GM21447 (cell line): ENCODE data around the gene POU3F4.

Experiments
- ATAC-seq: cut with Tn5 transposase; IDR thresholded peaks from one replicate; pipeline ENCODE4 v1.9.1; 2021; ENCODE audit not compliant: unreplicated experiment

POU3F4 gene

DNA sequence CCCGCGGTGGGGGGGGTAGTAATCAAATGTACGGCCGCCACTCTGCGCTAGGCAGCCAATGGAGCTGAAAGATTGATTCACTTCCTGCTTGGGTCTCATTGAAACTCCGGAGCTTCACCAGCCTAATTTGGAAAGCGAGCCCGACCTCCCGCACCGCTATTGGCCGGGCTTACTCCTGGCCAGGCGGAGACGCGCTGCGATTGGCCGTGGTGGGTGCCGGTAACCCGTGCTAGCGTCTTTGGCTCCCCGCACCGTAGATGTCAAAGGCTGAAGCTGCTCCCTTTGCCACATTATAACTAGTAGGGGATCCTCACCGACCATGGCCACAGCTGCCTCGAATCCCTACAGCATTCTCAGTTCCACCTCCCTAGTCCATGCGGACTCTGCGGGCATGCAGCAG is at the start of gene POU3F4:
TSS of gene POU3F4 (plus strand) at position 285 of the 400 bp plus-strand sequence. CDS start at position 320, 35 bp downstream.
- no peak for ATAC-seq

DNA sequence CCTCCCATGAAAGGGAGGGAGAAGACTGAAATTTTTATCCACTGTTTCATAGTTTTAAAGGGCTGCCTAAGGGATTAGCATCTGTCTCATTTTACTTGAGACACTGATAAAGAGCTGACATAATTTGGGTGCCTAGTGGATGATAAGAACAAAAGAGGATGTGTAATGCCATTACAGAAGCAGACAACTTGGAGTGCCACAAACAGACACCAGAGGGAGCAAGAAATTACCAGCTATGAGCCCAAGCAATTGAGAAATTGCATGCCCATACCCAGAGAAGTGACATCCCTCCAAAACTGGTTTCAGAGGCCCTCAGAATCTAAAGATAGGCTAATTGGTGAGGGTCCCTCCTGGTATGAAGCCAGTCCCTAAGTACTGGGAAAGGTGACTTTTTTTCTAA is 38.5 kb upstream of the POU3F4 start:
- no peak for ATAC-seq

DNA sequence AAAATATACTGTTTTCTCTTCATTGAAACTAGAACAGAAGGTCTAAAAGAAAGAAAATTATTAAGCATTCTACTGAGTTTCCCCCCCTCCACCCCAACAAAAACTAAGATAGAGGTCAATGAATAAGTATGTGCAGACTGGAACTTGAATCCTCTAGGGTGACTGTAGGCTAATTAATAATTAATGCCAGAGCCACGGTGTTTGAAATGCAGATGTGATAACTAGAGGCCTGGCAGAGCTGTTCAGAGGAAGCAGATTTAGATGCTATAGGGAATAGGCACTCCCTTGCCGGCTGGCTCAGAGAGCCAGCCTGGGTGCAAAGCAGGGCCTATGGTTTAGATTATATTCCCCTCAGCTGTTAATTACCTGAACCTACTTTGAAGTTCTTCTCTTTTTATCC is 12.2 kb upstream of the POU3F4 start:
- no peak for ATAC-seq

DNA sequence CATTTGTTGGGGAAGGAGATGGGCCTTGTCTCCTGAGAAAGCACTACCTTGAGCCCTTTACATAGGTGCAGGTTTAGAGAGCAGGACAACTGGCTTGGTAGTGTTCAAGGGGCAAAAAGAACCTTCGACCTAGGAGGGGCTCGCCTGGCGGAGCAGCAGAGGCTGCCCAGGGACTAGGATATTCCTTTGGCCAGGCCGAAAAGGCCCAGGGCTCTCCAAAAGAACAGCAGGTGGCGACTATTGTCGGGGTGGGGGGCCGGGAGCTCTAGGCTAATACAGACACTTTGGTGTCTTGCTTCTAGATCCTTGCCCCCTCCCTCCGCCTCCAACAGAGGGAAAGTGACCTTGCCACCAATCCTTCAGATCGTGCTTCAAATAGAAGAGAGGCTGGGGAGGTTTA is 7.1 kb upstream of the POU3F4 start:
- no peak for ATAC-seq

DNA sequence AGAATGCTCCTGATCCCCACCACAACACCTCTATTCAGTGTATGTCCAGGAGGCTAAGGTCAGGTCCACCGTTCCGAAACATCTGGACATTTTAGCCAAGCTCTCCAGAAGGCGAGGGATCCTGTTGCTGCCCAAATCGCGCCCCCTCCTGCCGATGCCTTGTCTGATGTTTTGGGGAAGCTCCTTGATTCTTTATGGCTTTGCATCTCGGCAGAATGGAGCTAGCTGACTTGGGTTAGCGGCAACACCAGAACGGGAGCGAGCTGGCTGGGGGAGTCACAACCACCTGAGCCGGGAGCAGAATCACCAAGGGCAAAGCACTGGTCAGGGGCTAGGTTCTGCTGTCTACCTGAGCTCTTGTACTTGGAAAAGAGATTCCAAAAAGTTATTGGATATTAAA is 6.6 kb upstream of the POU3F4 start:
- no peak for ATAC-seq

DNA sequence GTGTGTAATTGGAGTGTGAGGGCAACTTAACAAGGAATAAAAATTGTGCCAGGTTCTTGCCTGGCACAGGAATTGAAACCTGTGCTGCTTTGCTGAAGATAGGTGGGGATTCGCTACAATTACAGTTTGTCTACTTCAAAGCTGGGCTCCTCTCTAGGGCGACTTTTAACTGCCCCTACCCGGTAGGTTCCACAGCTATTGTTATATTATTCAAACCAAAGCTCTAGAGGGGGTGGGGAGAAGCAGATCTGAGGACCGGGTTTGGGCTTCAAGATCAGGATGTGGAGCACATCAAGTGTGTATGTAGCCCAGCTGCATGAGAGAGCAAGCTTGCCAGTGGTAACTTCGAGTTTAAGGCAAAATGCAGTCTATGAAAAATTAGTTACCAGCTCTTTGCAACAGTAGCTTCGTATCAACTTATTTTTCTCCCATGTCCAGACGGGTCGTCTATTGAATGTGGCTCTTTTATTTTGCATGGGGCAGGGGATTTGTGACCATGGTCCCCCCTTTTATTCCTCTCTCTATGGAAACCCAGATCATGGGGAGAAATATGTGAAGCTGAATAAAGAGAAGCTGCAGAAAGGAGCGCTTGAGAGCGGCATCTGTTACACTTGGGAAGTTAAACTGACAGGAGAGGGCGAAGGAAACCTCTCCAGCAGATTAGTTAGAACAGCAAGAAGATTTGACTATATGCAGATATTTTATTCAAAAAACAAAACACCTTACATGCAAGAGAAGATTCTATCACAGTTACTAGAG is 3.2 kb upstream of the POU3F4 start:
- no peak for ATAC-seq

DNA sequence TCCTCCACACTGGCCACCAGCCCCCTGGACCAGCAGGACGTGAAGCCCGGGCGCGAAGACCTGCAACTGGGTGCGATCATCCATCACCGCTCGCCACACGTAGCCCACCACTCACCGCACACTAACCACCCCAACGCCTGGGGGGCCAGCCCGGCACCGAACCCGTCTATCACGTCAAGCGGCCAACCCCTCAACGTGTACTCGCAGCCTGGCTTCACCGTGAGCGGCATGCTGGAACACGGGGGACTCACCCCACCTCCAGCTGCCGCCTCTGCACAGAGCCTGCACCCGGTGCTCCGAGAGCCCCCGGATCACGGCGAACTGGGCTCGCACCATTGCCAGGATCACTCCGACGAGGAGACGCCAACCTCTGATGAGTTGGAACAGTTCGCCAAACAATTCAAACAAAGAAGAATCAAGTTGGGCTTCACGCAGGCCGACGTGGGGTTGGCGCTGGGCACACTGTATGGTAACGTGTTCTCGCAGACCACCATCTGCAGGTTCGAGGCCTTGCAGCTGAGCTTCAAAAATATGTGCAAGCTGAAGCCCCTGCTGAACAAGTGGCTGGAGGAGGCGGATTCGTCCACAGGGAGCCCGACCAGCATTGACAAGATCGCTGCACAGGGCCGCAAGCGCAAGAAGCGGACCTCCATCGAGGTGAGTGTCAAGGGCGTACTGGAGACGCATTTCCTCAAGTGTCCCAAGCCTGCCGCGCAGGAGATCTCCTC is 600 bp downstream of the POU3F4 start:
- ATAC-seq = no peak

DNA sequence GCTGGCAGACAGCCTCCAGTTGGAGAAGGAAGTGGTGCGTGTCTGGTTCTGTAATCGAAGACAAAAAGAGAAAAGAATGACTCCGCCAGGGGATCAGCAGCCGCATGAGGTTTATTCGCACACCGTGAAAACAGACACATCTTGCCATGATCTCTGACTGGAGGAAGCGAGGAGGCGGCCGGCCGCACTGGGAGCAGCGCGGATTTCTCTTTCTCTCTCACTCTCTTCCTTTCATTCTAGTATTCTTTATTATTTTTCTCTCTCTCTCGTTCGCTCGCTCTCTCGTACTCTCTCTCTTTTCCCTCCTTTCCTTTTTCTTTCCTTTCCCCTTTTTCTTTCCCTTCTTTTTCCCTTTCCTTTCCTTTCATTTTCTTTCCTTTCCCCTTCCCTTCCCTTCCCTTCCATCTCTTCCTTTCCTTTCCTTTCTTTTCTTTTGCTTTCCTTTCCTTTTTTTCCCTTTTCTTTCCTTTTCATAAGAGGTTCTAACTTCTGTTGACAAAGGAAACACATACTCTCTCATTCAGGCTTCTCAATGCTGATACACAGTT is 1.2 kb downstream of the POU3F4 start:
- ATAC-seq = no peak

DNA sequence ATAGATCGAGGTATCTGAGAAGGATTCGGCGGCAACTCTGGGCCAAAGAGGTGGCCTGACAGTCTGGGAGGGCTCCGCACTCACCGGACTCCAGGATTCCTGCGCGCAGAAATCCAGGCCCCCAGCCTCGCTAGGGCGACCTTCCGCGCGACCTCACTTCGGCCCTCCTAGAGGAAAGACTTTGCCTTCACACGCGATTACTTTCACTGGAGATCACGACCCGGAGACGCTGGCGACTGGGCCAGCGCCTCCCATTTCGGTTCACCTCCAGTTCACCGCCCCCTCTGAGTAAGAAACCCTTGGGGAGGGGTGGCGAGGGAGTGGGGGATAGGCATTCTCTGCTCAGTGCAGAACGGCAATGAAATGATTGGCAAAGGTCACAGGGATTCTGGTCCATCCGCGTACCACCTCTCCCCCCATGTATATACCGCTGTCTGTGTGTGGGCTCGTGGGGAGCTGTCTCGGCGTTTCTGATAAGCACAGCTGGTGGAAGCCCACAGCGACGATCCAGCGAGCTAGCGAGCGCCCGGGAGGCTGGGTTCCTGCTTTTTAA is 2.5 kb downstream of the POU3F4 start:
- ATAC-seq = no peak

DNA sequence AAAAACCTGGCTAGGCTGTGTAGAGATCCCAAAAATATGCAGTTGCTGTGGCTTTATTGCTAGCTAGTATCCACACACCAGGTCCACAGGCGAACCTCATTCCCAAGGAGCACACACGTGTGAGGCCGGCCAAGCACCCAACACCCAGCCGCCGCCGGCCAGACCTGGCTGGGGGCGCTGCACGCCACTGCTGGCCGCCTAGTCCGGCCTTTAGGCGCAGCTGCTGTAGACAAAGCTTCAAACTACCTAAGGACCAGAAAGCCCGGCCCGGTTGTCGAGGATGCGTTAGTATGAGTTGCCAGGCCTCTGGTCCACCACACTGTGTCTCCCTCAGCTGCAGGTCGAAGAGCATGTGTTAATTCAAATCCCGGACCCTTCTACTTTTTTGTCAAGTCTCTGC is 3.1 kb downstream of the POU3F4 start:
- ATAC-seq = no peak

DNA sequence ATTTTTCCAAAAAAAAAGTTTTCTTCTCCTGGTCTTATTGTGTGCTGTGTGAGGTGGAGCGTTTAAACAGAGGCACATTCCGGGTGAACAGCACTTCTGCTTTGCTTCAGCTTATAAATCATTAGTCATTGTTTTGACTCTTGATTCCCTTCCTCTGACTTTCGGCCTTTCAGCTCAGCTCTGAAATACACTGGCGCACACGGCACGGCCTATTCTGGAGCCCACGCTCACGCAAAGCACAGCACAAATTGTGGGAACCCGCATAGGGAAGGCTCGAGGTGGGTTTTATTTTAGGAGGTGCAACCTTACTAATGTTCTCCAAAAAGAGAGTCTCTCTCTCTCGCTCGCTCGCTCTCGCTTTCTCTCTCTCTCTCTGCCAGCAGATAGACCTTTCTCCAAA is 4.0 kb downstream of the POU3F4 start:
- no peak for ATAC-seq

DNA sequence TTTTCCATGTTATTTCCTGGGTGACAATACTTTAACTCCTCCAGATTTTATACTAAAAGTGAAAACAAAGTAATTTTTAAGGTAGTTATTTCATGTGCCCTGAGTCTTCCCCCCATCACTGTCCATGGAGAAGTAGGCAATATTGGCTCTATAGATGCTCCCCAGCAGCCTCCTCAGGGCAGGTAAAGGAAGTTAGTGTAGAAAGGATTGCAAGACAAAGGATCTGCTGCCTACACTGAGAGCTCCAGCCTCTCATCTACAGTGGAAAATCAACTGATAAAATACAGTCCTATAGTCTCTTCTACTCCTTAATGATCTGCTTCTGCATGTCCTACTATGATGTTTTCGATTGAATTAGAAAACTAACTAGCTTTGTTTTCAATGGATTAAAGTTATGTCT is 8.5 kb downstream of the POU3F4 start:
- no peak for ATAC-seq

DNA sequence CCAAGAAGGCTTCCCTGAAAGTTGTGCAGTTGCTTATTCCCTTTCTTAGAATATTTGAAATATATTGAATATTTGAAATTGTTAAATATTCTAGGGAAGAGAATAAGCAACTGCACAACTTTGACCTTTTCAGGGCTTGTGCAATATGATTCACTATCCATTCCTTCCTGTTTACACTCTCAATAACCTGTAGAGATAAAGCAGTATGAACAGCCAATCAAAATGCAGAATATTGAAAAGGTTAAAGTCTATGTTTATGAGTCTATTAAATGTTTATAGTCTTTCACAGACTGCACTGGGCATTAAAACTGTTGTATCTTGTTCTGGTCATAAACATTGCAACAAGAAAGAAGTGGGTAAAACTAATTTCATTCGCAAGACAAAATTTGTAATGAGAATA is 13.8 kb downstream of the POU3F4 start:
- no peak for ATAC-seq

DNA sequence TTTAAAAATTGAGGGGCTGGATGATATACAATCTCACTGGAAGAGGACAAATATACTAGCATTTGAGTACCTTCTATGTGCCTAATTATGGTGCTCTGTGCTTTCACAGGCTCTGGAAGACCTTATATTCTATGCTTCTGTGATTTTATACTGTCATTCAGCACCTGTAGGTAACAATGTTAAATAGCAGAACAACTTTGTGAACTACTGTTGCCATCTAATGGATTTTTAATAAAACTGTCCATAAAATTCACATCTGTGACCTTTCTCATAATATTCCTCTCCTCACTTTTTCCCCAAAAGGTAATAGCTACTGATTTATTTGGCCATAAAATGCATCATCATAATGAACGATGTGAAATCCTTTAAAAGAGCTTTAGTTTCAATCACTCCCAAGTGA is 21.9 kb downstream of the POU3F4 start:
- ATAC-seq = no peak

DNA sequence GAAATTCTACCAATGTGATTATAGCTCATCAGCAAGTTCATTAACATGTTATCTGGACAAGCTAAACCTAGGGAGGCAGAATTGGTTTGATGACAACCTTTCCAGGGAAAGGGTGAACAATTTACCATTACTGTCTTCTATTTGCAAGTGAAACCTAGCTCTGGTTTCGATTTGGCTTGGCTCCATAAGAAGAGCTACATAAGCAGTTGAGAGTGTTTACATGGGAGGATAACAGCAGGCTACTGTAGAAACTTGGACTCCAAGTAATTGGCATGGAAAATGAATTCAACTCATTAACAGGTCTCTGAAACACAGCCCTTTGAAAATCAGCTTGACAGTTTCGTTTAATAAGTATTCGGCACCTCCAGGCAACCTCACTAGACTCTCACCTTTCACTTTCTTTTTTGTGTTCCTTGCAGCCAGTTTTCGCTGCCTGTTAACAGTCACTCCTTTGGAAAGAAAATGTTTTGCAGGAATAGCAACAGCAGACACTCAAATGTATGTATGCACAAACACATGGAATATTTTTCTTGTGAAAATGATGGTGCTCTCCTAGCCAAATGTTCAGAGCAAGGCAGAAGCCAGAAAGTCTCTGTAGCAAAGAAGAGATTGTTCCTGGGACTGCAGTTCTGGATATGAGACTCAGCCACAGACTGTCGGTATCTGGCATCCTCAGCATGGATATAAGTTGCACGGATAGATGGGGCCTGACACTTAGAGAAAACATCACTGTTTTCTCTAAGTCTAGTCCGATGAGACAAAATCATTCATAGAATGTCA is 27.5 kb downstream of the POU3F4 start:
- peak; percentile 87 for ATAC-seq
